Trophoblast cell (in vitro differentiated cells and primary cell): ENCODE measurements around the gene PPP1R13L.

Experiments
- DNase-seq, 2 donors: peaks; one replicate each; pipeline ENCODE4 v3.0.0-alpha.2; 2016
- H2AFZ ChIP-seq: 2 replicates; pipeline ENCODE4 v1.6.1; 2013; ENCODE audit warnings: low read length, moderate library complexity, mild to moderate bottlenecking; ENCODE audit not compliant: insufficient read depth, poor library complexity
- H2AK5ac ChIP-seq: 2 replicates; pipeline ENCODE4 v1.6.1; 2013; ENCODE audit warnings: mild to moderate bottlenecking, low read length
- H2BK120ac ChIP-seq: 2 replicates; pipeline ENCODE4 v1.6.1; 2013; ENCODE audit warnings: low read length, mild to moderate bottlenecking, moderate library complexity; ENCODE audit not compliant: insufficient read depth, poor library complexity
- H2BK12ac ChIP-seq: 2 replicates; pipeline ENCODE4 v1.6.1; 2013; ENCODE audit warnings: mild to moderate bottlenecking, low read length, moderate library complexity
- H2BK5ac ChIP-seq: 2 replicates; pipeline ENCODE4 v1.6.1; 2013; ENCODE audit warnings: low read length, low read depth, moderate library complexity, mild to moderate bottlenecking; ENCODE audit not compliant: poor library complexity
- H3K14ac ChIP-seq: 2 replicates; pipeline ENCODE4 v1.6.1; 2013; ENCODE audit warnings: mild to moderate bottlenecking, low read length
- H3K18ac ChIP-seq: 2 replicates; pipeline ENCODE4 v1.6.1; 2013; ENCODE audit warnings: mild to moderate bottlenecking, low read length
- H3K23ac ChIP-seq: 2 replicates; pipeline ENCODE4 v1.6.1; 2013; ENCODE audit warnings: low read length
- H3K27ac ChIP-seq: 2 replicates; pipeline ENCODE4 v1.5.1; 2013; ENCODE audit warnings: low read depth, mild to moderate bottlenecking, inconsistent platforms, low read length, moderate library complexity
- H3K27me3 ChIP-seq: 2 replicates; pipeline ENCODE4 v1.6.1; 2013; ENCODE audit warnings: inconsistent platforms, mild to moderate bottlenecking, low read length, moderate library complexity; ENCODE audit not compliant: insufficient read depth
- H3K36me3 ChIP-seq, 2 experiments: 1 replicate in 1 of 2; 2 replicates in 1 of 2; pipeline ENCODE4 v1.6.1; 2013; ENCODE audit warnings: low read length in 2 of 2, mild to moderate bottlenecking in 2 of 2, moderate library complexity in 1 of 2; ENCODE audit not compliant: insufficient read depth in 2 of 2, control insufficient read depth in 1 of 2
- H3K4ac ChIP-seq: 2 replicates; pipeline ENCODE4 v1.6.1; 2013; ENCODE audit warnings: low read depth, mild to moderate bottlenecking, low read length, moderate library complexity
- H3K4me1 ChIP-seq, 2 experiments: 1 replicate in 1 of 2; 2 replicates in 1 of 2; pipeline ENCODE4 v1.6.1; 2013; ENCODE audit warnings: low read length in 2 of 2, mild to moderate bottlenecking in 2 of 2, moderate library complexity in 1 of 2; ENCODE audit not compliant: insufficient read depth in 2 of 2, control insufficient read depth in 1 of 2
- H3K4me2 ChIP-seq: 2 replicates; pipeline ENCODE4 v1.6.1; 2013; ENCODE audit warnings: inconsistent platforms, mild to moderate bottlenecking, low read length, moderate library complexity
- H3K4me3 ChIP-seq: 2 replicates; pipeline ENCODE4 v1.5.1; 2013; ENCODE audit warnings: mild to moderate bottlenecking, low read depth, low read length, inconsistent platforms
- H3K79me1 ChIP-seq: one replicate; pipeline ENCODE4 v1.6.1; 2013; ENCODE audit warnings: low read length
- H3K79me2 ChIP-seq: 2 replicates; pipeline ENCODE4 v1.6.1; 2013; ENCODE audit warnings: low read length, mild to moderate bottlenecking; ENCODE audit not compliant: control insufficient read depth, insufficient read depth, poor library complexity
- H3K9ac ChIP-seq: 2 replicates; pipeline ENCODE4 v1.6.1; 2013; ENCODE audit warnings: mild to moderate bottlenecking, low read length
- H3K9me3 ChIP-seq: 2 replicates; pipeline ENCODE4 v1.6.1; 2013; ENCODE audit warnings: low read depth, mild to moderate bottlenecking, control low read depth, inconsistent platforms, low read length; ENCODE audit not compliant: insufficient read depth
- H4K12ac ChIP-seq: 2 replicates; pipeline ENCODE4 v1.6.1; 2013; ENCODE audit warnings: low read depth, mild to moderate bottlenecking, low read length, moderate library complexity
- H4K8ac ChIP-seq: 2 replicates; pipeline ENCODE4 v1.6.1; 2013; ENCODE audit warnings: low read depth, mild to moderate bottlenecking, low read length, moderate library complexity
- H4K91ac ChIP-seq: one replicate; pipeline ENCODE4 v1.6.1; 2013; ENCODE audit warnings: low read depth, mild to moderate bottlenecking, low read length, moderate library complexity
- WGBS: extraction: QIAGEN DNeasy Blood & Tissue Kit; methylation state at CpG from one replicate; pipeline ENCODE4 v1.1.7; 2013; ENCODE audit warnings: missing lambda C conversion rate; ENCODE audit not compliant: insufficient read length, insufficient coverage; ENCODE audit errors: extremely low coverage; 5-methylcytosine and 5-hydroxymethylcytosine counted together

The PPP1R13L gene

GRCh38 chr19:45356760-45357444 lies 48.0 kb downstream of the PPP1R13L start:
- WGBS = no CpG with 5 or more reads among the region's 20 CpGs
- Histone ChIP-seq H4K12ac (no peak overlapping the region), H2BK12ac (no peak overlapping the region), H3K14ac (no peak overlapping the region), H3K23ac (no peak overlapping the region), H3K79me2 (no peaks in the 10 kb centered on the region), H3K4me1 (no peaks in the 10 kb centered on the region), H3K27me3 (no peaks in the 10 kb centered on the region), H3K9me3 (peaks cover 2% of the 10 kb centered on the region), H2AFZ (no peak overlapping the region), H3K4me3 (no peak overlapping the region), H3K27ac (no peak overlapping the region), H3K4ac (no peak overlapping the region), H2BK120ac (no peak overlapping the region), H3K9ac (no peak overlapping the region), H3K4me2 (no peak overlapping the region), H4K91ac (no peak overlapping the region), H3K79me1 (no peaks in the 10 kb centered on the region), H4K8ac (no peak overlapping the region), H3K18ac (no peak overlapping the region), H2BK5ac (no peak overlapping the region), H2AK5ac (no peak overlapping the region), H3K36me3 (peaks cover 71 to 76% of the 10 kb centered on the region in 2 experiments)
- no peak for DNase-seq

GRCh38 chr19:45355910-45356309 lies 49.0 kb downstream of the PPP1R13L start:
- H3K79me1 ChIP-seq = no peaks in the 10 kb centered on the region
- H3K18ac ChIP-seq = no peak overlapping the region
- no peak overlapping the region for H2BK5ac ChIP-seq
- H3K4ac ChIP-seq = no peak overlapping the region
- no peak overlapping the region for H3K14ac ChIP-seq
- no peak overlapping the region for H2BK12ac ChIP-seq
- DNase-seq = no peak
- H4K8ac ChIP-seq = no peak overlapping the region
- H3K36me3 ChIP-seq = peaks cover 73 to 78% of the 10 kb centered on the region in 2 experiments
- H3K4me3 ChIP-seq = no peak overlapping the region
- H2AK5ac ChIP-seq = no peak overlapping the region
- H3K79me2 ChIP-seq = no peaks in the 10 kb centered on the region
- no peak overlapping the region for H3K27ac ChIP-seq
- H4K91ac ChIP-seq = no peak overlapping the region
- no peaks in the 10 kb centered on the region for H3K4me1 ChIP-seq
- H4K12ac ChIP-seq = no peak overlapping the region
- H3K27me3 ChIP-seq = no peaks in the 10 kb centered on the region
- H3K23ac ChIP-seq = no peak overlapping the region
- H3K9me3 ChIP-seq = peaks cover 2% of the 10 kb centered on the region
- no peak overlapping the region for H3K9ac ChIP-seq
- no peak overlapping the region for H2AFZ ChIP-seq
- no CpG with 5 or more reads among the region's 9 CpGs for WGBS
- no peak overlapping the region for H3K4me2 ChIP-seq
- H2BK120ac ChIP-seq = no peak overlapping the region

GRCh38 chr19:45355402-45355801 lies 49.5 kb downstream of the PPP1R13L start:
- no peak overlapping the region for H4K8ac ChIP-seq
- no peak overlapping the region for H3K14ac ChIP-seq
- H3K9ac ChIP-seq = no peak overlapping the region
- H2BK120ac ChIP-seq = no peak overlapping the region
- no peaks in the 10 kb centered on the region for H3K4me1 ChIP-seq
- H3K18ac ChIP-seq = no peak overlapping the region
- no peaks in the 10 kb centered on the region for H3K79me2 ChIP-seq
- no peak overlapping the region for H3K4me2 ChIP-seq
- no peak for DNase-seq
- no peak overlapping the region for H3K4ac ChIP-seq
- no peak overlapping the region for H4K91ac ChIP-seq
- H2AFZ ChIP-seq = no peak overlapping the region
- peaks cover 77 to 81% of the 10 kb centered on the region in 2 experiments for H3K36me3 ChIP-seq
- H2BK5ac ChIP-seq = no peak overlapping the region
- no peak overlapping the region for H2AK5ac ChIP-seq
- no peak overlapping the region for H3K4me3 ChIP-seq
- H3K27me3 ChIP-seq = no peaks in the 10 kb centered on the region
- H3K23ac ChIP-seq = no peak overlapping the region
- H3K79me1 ChIP-seq = no peaks in the 10 kb centered on the region
- no peak overlapping the region for H4K12ac ChIP-seq
- H3K27ac ChIP-seq = no peak overlapping the region
- peaks cover 2% of the 10 kb centered on the region for H3K9me3 ChIP-seq
- WGBS = no CpG with 5 or more reads among the region's 9 CpGs
- H2BK12ac ChIP-seq = no peak overlapping the region

GRCh38 chr19:45354241-45354842 lies 50.5 kb downstream of the PPP1R13L start:
- no peak overlapping the region for H3K23ac ChIP-seq
- no peaks in the 10 kb centered on the region for H3K79me1 ChIP-seq
- no peak overlapping the region for H2BK12ac ChIP-seq
- WGBS = no CpG with 5 or more reads among the region's 11 CpGs
- no peak overlapping the region for H3K27ac ChIP-seq
- H4K8ac ChIP-seq = no peak overlapping the region
- H2AFZ ChIP-seq = no peak overlapping the region
- no peak overlapping the region for H3K9ac ChIP-seq
- no peak overlapping the region for H3K14ac ChIP-seq
- no peaks in the 10 kb centered on the region for H3K27me3 ChIP-seq
- no peak overlapping the region for H3K4me2 ChIP-seq
- no peak overlapping the region for H3K4me3 ChIP-seq
- H3K36me3 ChIP-seq = peaks cover 78 to 88% of the 10 kb centered on the region in 2 experiments
- H4K91ac ChIP-seq = no peak overlapping the region
- no peak overlapping the region for H3K4ac ChIP-seq
- H2AK5ac ChIP-seq = no peak overlapping the region
- H2BK120ac ChIP-seq = no peak overlapping the region
- H4K12ac ChIP-seq = no peak overlapping the region
- H3K4me1 ChIP-seq = no peaks in the 10 kb centered on the region
- H3K9me3 ChIP-seq = peaks cover 2% of the 10 kb centered on the region
- no peaks in the 10 kb centered on the region for H3K79me2 ChIP-seq
- DNase-seq = no peak
- H3K18ac ChIP-seq = no peak overlapping the region
- no peak overlapping the region for H2BK5ac ChIP-seq
